GM18909 (cell line): Measurements from ENCODE around the gene BMP8A.
A peak's percentile ranks its signal among the peaks of the same experiment; 100 is the strongest.
"Not testable (repeated sequence)": the region's sequence is repeated elsewhere in the genome, so short reads cannot be mapped to it uniquely, and the experiment has no call there.

Experiments used
- ATAC-seq: cut with Tn5 transposase; IDR thresholded peaks from one replicate; pipeline ENCODE4 v1.9.1; 2021; ENCODE audit warnings: mild to moderate bottlenecking; ENCODE audit not compliant: unreplicated experiment, poor library complexity

BMP8A gene

GRCh38 chr1:39478126-39478915 lies 13.1 kb upstream of the BMP8A start:
- ATAC-seq, result no peak

GRCh38 chr1:39481289-39481688 lies 10.1 kb upstream of the BMP8A start:
- ATAC-seq, result no peak

- no peak for ATAC-seq
Measured at GRCh38 chr1:39483276-39483675, 8.2 kb upstream of the BMP8A start.

GRCh38 chr1:39484564-39484963 lies 6.9 kb upstream of the BMP8A start:
- no peak for ATAC-seq

GRCh38 chr1:39485046-39485803 lies 6.2 kb upstream of the BMP8A start:
- no peak for ATAC-seq

- ATAC-seq, result no peak
Measured at GRCh38 chr1:39488012-39488545, 3.4 kb upstream of the BMP8A start.

- no peak for ATAC-seq
Measured at GRCh38 chr1:39488793-39489566, 2.5 kb upstream of the BMP8A start.

GRCh38 chr1:39489567-39490239 lies 1.7 kb upstream of the BMP8A start:
- ATAC-seq, result no peak

GRCh38 chr1:39490596-39491145 lies 765 bp upstream of the BMP8A start:
- ATAC-seq, result peak; percentile 27

- ATAC-seq, result not testable (repeated sequence)
Measured at GRCh38 chr1:39492118-39493042, 944 bp downstream of the BMP8A start.

- not testable (repeated sequence) for ATAC-seq
Measured at GRCh38 chr1:39493043-39493810, 1.8 kb downstream of the BMP8A start.

GRCh38 chr1:39494671-39495410 lies 3.4 kb downstream of the BMP8A start:
- no peak for ATAC-seq

- not testable (repeated sequence) for ATAC-seq
Measured at GRCh38 chr1:39496520-39496919, 5.1 kb downstream of the BMP8A start.

GRCh38 chr1:39497585-39497984 lies 6.1 kb downstream of the BMP8A start:
- no peak for ATAC-seq

GRCh38 chr1:39498096-39498710 lies 6.8 kb downstream of the BMP8A start:
- ATAC-seq, result not testable (repeated sequence)

GRCh38 chr1:39498821-39499220 lies 7.4 kb downstream of the BMP8A start:
- not testable (repeated sequence) for ATAC-seq

GRCh38 chr1:39499668-39500067 lies 8.2 kb downstream of the BMP8A start:
- no peak for ATAC-seq
